Keratinocyte (primary cell): ENCODE measurements around the gene EYA4. TPM values are rescaled to one million over a fixed set of nuclear protein-coding genes. Genes with fewer than 3 reads are reported as not detected.

ENCODE experiments used
- DNase-seq: peaks from one replicate; pipeline ENCODE4 v3.0.0-alpha.2; 2011; ENCODE audit warnings: low read depth, missing footprints, low spot score
- FAIRE-seq: peaks from 2 replicates; lab custom pipeline; 2011; peaks lifted over from hg19 to GRCh38; lab: Jason Lieb, UNC
- H2AFZ ChIP-seq: 2 replicates; pipeline ENCODE4 v1.6.0; 2012; ENCODE audit warnings: low read length, control low read depth, inconsistent platforms; ENCODE audit not compliant: control insufficient read depth
- H3K27ac ChIP-seq: 2 replicates; pipeline ENCODE4 v1.5.1; 2011; ENCODE audit warnings: low read length; ENCODE audit not compliant: control insufficient read depth, insufficient read depth
- H3K27me3 ChIP-seq: 3 replicates; pipeline ENCODE4 v1.6.0; 2011; ENCODE audit warnings: low read length; ENCODE audit not compliant: control insufficient read depth, insufficient read depth; ENCODE audit errors: extremely low read depth
- H3K36me3 ChIP-seq, 2 experiments: 2 replicates in 1 of 2; 3 replicates in 1 of 2; pipeline ENCODE4 v1.5.1; 2011; ENCODE audit warnings: low read length in 2 of 2, mild to moderate bottlenecking in 1 of 2; ENCODE audit not compliant: control insufficient read depth in 2 of 2, insufficient read depth in 2 of 2; ENCODE audit errors: extremely low read depth in 1 of 2
- H3K4me1 ChIP-seq: 3 replicates; pipeline ENCODE4 v1.5.1; 2011; ENCODE audit warnings: low read length; ENCODE audit not compliant: control insufficient read depth, insufficient read depth; ENCODE audit errors: extremely low read depth
- H3K4me2 ChIP-seq: 3 replicates; pipeline ENCODE4 v1.6.0; 2011; ENCODE audit warnings: low read depth, low read length; ENCODE audit not compliant: control insufficient read depth, insufficient read depth; ENCODE audit errors: extremely low read depth
- H3K4me3 ChIP-seq, 3 experiments: fragments of 200-600 bp in 1 of 3; sonication (generic) in 1 of 3; 2 replicates in 2 of 3; 3 replicates in 1 of 3; pipeline ENCODE4 v1.5.1; 2011 to 2016; ENCODE audit warnings: low read length in 3 of 3, mild to moderate bottlenecking in 3 of 3, control low read depth in 2 of 3, inconsistent platforms in 1 of 3, low read depth in 1 of 3, mixed read lengths in 1 of 3, mixed run types in 1 of 3, moderate library complexity in 1 of 3; ENCODE audit not compliant: control insufficient read depth in 2 of 3, insufficient read depth in 2 of 3; ENCODE audit errors: extremely low read depth in 1 of 3
- H3K79me2 ChIP-seq: 2 replicates; pipeline ENCODE4 v1.6.0; 2012; ENCODE audit warnings: low read length; ENCODE audit not compliant: control insufficient read depth, insufficient read depth
- H3K9ac ChIP-seq: 3 replicates; pipeline ENCODE4 v1.6.0; 2011; ENCODE audit warnings: low read length; ENCODE audit not compliant: control insufficient read depth, insufficient read depth; ENCODE audit errors: extremely low read depth
- H3K9me1 ChIP-seq: 3 replicates; pipeline ENCODE4 v1.6.0; 2011; ENCODE audit warnings: low read length; ENCODE audit not compliant: control insufficient read depth, insufficient read depth; ENCODE audit errors: extremely low read depth
- H3K9me3 ChIP-seq: 2 replicates; pipeline ENCODE4 v1.5.1; 2012; ENCODE audit warnings: low read depth, low read length; ENCODE audit not compliant: control insufficient read depth
- H4K20me1 ChIP-seq: 3 replicates; pipeline ENCODE4 v1.6.0; 2011; ENCODE audit warnings: low read length; ENCODE audit not compliant: control insufficient read depth, insufficient read depth; ENCODE audit errors: extremely low read depth
- EZH2 ChIP-seq: IDR thresholded peaks from one replicate; pipeline ENCODE4 v1.6.1; 2012; ENCODE audit warnings: inconsistent platforms, mild to moderate bottlenecking, low read length, moderate library complexity
- dilution Hi-C: fragments of 300-500 bp; cut with MboI; formaldehyde crosslinking; loops from one replicate; pipeline ENCODE4 v1.7.0; 2020; ENCODE audit warnings: low sequenced_read_pairs; ENCODE audit not compliant: extremely low pct_ligation_motif_present
- polyA plus RNA-seq, 5 experiments: library from polyadenylated mRNA; depleted of rRNA in 3 of 5; stranded (reverse) in 3 of 5; stranded (forward) in 1 of 5; unstranded in 1 of 5; fragments of >200 nt; gene quantifications; 1 replicate in 1 of 5; 2 replicates in 3 of 5; 3 replicates in 1 of 5; pipeline versions ENCODE4 v1.2.1 to v1.2.3, GENCODE V29; 2011 to 2012; ENCODE audit warnings: missing spikeins in 2 of 5, low read depth in 1 of 5, low replicate concordance in 1 of 5
- TF ChIP-seq, protein P1 (sequence below), 3 experiments: IDR thresholded peaks in 1 of 3; conservative IDR thresholded peaks in 1 of 3; optimal IDR thresholded peaks in 1 of 3; 2 replicates in 2 of 3; 3 replicates in 1 of 3; pipeline versions ENCODE3 to v1.5.1; 2011; ENCODE audit warnings: low read length in 3 of 3, mild to moderate bottlenecking in 3 of 3, moderate library complexity in 2 of 3, control low read depth in 1 of 3, inconsistent platforms in 1 of 3; ENCODE audit not compliant: insufficient read depth in 2 of 3; ENCODE audit errors: extremely low read depth in 1 of 3

Gene EYA4
- polyA plus RNA-seq, 1 donor (not counting 4 experiments of a cell fraction or from before 2014, with no cell fraction given): 0.01 TPM

- Histone ChIP-seq H2AFZ (no peak overlapping the region), H3K36me3 (no peaks in the 10 kb centered on the region), H3K9me1 (no peaks in the 10 kb centered on the region), H3K79me2 (no peaks in the 10 kb centered on the region), H3K27me3 (no peaks in the 10 kb centered on the region), H3K4me1 (no peaks in the 10 kb centered on the region), H3K27ac (no peak overlapping the region), H3K4me2 (no peak overlapping the region), H3K4me3 (no peak overlapping the region), H4K20me1 (no peaks in the 10 kb centered on the region), H3K9ac (no peak overlapping the region), H3K9me3 (no peaks in the 10 kb centered on the region)
- TF ChIP-seq EZH2: no peak
- TF ChIP-seq, protein P1, sequence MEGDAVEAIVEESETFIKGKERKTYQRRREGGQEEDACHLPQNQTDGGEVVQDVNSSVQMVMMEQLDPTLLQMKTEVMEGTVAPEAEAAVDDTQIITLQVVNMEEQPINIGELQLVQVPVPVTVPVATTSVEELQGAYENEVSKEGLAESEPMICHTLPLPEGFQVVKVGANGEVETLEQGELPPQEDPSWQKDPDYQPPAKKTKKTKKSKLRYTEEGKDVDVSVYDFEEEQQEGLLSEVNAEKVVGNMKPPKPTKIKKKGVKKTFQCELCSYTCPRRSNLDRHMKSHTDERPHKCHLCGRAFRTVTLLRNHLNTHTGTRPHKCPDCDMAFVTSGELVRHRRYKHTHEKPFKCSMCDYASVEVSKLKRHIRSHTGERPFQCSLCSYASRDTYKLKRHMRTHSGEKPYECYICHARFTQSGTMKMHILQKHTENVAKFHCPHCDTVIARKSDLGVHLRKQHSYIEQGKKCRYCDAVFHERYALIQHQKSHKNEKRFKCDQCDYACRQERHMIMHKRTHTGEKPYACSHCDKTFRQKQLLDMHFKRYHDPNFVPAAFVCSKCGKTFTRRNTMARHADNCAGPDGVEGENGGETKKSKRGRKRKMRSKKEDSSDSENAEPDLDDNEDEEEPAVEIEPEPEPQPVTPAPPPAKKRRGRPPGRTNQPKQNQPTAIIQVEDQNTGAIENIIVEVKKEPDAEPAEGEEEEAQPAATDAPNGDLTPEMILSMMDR (optimal IDR thresholded peaks at IDR 0.05 in 1 of 3, IDR thresholded peaks at IDR 0.05 in 1 of 3, conservative IDR thresholded peaks at IDR 0.05 in 1 of 3; ENCODE audit: extremely low read depth in 1 of 3, insufficient read depth in 2 of 3, low read length in 3 of 3): no peak
- DNase-seq (no peak), FAIRE-seq (no peak)
- dilution Hi-C loops: no loop called here
Observed at GRCh38 chr6:133418108-133418507, 177.0 kb downstream of the EYA4 start.

- FAIRE-seq: no peak
- dilution Hi-C loops: no loop called here
Observed at GRCh38 chr6:133423242-133423641, 182.1 kb downstream of the EYA4 start.

More at GRCh38 chr6:133423242-133423641, 182.1 kb downstream of the EYA4 start:
- Histone ChIP-seq H3K9me3 (no peaks in the 10 kb centered on the region), H3K27me3 (no peaks in the 10 kb centered on the region), H4K20me1 (no peaks in the 10 kb centered on the region), H3K79me2 (no peaks in the 10 kb centered on the region), H3K9me1 (no peaks in the 10 kb centered on the region), H3K9ac (no peak overlapping the region), H3K36me3 (no peaks in the 10 kb centered on the region), H3K4me3 (no peak overlapping the region), H3K4me1 (no peaks in the 10 kb centered on the region), H3K27ac (no peak overlapping the region), H2AFZ (no peak overlapping the region), H3K4me2 (no peak overlapping the region)
- TF ChIP-seq, protein P1 (optimal IDR thresholded peaks at IDR 0.05 in 1 of 3, IDR thresholded peaks at IDR 0.05 in 1 of 3, conservative IDR thresholded peaks at IDR 0.05 in 1 of 3; ENCODE audit: extremely low read depth in 1 of 3, insufficient read depth in 2 of 3, low read length in 3 of 3): no peak
- no peak for TF ChIP-seq EZH2
- no peak for DNase-seq
